HG02763 (cell line): Measurements from ENCODE around the gene IGFBP1.
"Not testable (repeated sequence)": the region's sequence is repeated elsewhere in the genome, so short reads cannot be mapped to it uniquely, and the experiment has no call there.

ENCODE experiments used
- ATAC-seq: cut with Tn5 transposase; IDR thresholded peaks from one replicate; pipeline ENCODE4 v1.9.1; 2021; ENCODE audit warnings: mild to moderate bottlenecking, moderate library complexity; ENCODE audit not compliant: unreplicated experiment

Gene IGFBP1

GRCh38 chr7:45930967-45931366, 42.7 kb downstream of the IGFBP1 start:
- no peak for ATAC-seq

GRCh38 chr7:45937301-45937700, 49.0 kb downstream of the IGFBP1 start:
- ATAC-seq, result no peak

GRCh38 chr7:45937862-45938261, 49.6 kb downstream of the IGFBP1 start:
- ATAC-seq, result no peak

- no peak for ATAC-seq
These were observed 50.5 kb downstream of the IGFBP1 start for GRCh38 chr7:45938626-45939302.

GRCh38 chr7:45939574-45939973, 51.3 kb downstream of the IGFBP1 start:
- no peak for ATAC-seq

GRCh38 chr7:45940237-45940781, 52.0 kb downstream of the IGFBP1 start:
- not testable (repeated sequence) for ATAC-seq

GRCh38 chr7:45940939-45941338, 52.7 kb downstream of the IGFBP1 start:
- ATAC-seq, result no peak
